Measurements from ENCODE around the gene MTCH2. TPM values are rescaled to one million over a fixed set of nuclear protein-coding genes. Genes with fewer than 3 reads are reported as not detected.

The MTCH2 gene
- total RNA-seq, 4 donors from 2014 or later = 43.3 to 66.4 (median 44.7) TPM

GRCh38 chr11:47628026-47628425, 14.3 kb downstream of the MTCH2 start:
- TF ChIP-seq CTCF (IDR thresholded peaks at IDR 0.05; ENCODE audit: low read depth) = no peak

GRCh38 chr11:47626234-47626633, 16.1 kb downstream of the MTCH2 start:
- no peak for TF ChIP-seq CTCF (IDR thresholded peaks at IDR 0.05; ENCODE audit: low read depth)

DNA sequence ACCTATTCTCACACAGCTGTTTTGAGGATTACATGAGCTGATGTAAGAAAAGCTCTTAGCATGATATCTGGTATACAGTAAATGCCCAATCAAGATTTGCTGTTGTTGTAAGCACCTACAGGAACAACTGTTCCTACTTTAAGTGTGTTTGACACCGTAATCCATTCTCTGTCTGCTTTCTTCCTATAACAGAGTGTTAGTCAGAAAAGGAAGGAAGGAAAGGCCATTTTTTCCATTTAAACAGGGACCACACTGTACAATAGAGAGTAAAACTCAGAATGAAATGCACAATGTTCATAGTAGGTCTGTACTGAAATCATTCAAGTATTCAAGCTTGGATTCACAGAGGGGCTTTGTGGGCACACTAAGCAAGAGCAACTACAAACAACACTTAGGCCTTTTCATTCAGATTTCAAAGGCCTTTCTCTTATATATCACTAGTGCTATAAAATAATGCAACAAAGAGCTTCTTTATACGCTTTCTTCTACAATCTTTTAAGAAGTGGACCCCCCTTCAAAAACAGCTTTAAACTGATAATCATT, 21.5 kb downstream of the MTCH2 start:
- TF ChIP-seq CTCF (IDR thresholded peaks at IDR 0.05; ENCODE audit: low read depth) = no peak

GRCh38 chr11:47617417-47617809, 24.9 kb downstream of the MTCH2 start:
- no peak for TF ChIP-seq CTCF (IDR thresholded peaks at IDR 0.05; ENCODE audit: low read depth)

- no peak for TF ChIP-seq CTCF (IDR thresholded peaks at IDR 0.05; ENCODE audit: low read depth)
Observed at GRCh38 chr11:47616726-47617416, 25.5 kb downstream of the MTCH2 start.

DNA sequence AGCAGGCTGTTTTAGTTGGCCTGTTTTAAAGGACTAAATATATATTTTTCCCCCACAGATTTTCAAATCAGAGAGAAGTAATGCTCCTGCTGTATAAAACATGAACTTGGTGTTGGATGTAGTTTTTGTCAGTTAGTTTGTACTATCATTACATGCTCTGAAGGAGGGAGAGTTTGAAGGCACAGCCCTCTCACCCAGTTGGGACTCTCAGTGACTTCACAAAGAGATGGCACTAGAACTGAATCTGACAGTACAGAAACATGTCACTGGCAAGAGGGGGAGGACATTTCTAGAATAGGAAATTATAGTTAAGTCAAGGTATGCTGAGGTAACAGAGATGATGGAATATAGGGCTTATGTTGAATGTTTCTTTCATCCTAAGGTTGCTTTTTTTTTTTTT, 27.1 kb downstream of the MTCH2 start:
- no peak for TF ChIP-seq CTCF (IDR thresholded peaks at IDR 0.05; ENCODE audit: low read depth)

- TF ChIP-seq CTCF (IDR thresholded peaks at IDR 0.05; ENCODE audit: low read depth) = no peak
Observed at GRCh38 chr11:47611348-47611794, 31.0 kb downstream of the MTCH2 start.

Data from subcutaneous adipose tissue (tissue), 4 donors.